HCT116 (cell line): Measurements from ENCODE around the gene CFAP97D1.

Experiments used
- CTCF ChIP-seq, 3 experiments: fragments of 200-600 bp in 1 of 3; sonication (generic) in 1 of 3; IDR thresholded peaks in 2 of 3; conservative IDR thresholded peaks in 1 of 3; 2 replicates each; pipeline ENCODE4 v1.5.1; 2012 to 2017; ENCODE audit warnings: low read depth in 2 of 3, low read length in 2 of 3, antibody characterized with exemption in 1 of 3, borderline replicate concordance in 1 of 3, control low read depth in 1 of 3, mild to moderate bottlenecking in 1 of 3, mixed read lengths in 1 of 3, mixed run types in 1 of 3, moderate library complexity in 1 of 3; ENCODE audit not compliant: insufficient read depth in 1 of 3
- EZH2 ChIP-seq: fragments of 200-600 bp; sonication (generic); IDR thresholded peaks from 2 replicates; pipeline ENCODE4 v1.6.1; 2017; ENCODE audit warnings: antibody characterized with exemption, mixed run types
- RAD21 ChIP-seq: IDR thresholded peaks from 2 replicates; pipeline ENCODE4 v1.6.1; 2012; ENCODE audit warnings: low read depth, mild to moderate bottlenecking

DNA sequence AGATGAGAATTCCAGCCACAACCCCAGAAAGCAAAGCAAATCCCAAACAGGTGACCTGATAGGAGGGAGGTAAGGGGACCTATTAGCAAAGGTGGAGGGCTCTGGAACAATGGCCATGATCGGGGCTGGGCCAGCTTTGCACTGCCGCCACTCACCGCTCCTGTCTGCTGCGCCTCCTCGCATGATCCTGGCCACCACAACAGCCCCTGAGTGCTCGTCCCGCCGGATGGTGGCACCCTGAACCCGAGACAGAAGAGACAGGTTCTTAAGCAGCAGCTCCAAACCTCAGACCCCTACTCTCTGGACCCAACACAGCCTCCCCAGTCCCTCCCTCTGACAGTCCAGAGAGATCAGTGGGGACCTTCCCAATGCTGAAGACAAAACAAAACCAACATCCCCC is 47.4 kb downstream of the CFAP97D1 start:
- TF ChIP-seq EZH2 (no peak), CTCF (IDR thresholded peaks at IDR 0.05 in 2 of 3, conservative IDR thresholded peaks at IDR 0.05 in 1 of 3; ENCODE audit: borderline replicate concordance in 1 of 3, insufficient read depth in 1 of 3, low read depth in 2 of 3, low read length in 2 of 3) (no peak), RAD21 (no peak)
